Measurements from ENCODE around the gene SAPCD2.

The SAPCD2 gene

DNA sequence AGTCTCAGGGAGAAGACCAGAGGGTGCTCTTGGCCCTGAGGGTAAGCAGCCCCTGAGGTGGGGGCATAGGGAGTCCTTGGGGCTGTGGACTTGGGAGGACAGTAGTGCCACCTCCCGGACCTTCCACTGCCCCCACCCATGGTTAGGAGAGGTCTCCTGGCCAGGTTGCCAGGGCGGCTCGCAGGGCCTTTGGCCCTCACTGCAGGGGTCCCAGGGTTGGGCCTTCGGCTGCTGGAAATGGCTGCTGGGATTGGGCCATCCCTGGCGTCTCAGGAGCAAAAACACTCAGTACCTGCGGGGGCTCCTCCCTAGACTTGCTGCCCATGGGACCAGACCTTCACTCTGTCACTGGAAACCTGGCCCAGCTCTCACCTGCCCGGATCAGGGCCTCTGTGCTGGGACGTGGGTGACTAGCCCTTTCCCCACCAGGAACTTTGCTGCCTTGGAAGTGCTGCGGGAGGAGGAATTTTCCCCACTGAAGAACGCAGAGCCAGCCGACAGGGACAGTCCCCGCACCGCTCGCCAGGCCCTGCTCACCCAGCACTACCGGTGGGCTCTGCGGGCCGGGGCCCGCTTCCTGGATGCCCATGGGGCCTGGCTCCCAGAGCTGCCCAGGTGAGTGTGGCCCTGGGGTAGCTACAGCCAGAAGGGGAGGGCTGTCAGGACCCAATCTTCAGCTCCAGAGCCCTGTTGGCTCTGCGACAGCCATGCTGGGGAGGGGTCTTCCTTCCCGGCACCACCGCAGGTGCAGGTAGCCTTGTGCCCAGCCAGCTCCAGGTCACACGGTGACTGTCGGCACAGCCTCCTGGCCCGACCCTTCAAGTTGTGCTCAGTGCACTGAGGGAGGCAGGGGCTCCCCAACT lies 10.1 kb upstream of the SAPCD2 start:
- FAIRE-seq: no peak

DNA sequence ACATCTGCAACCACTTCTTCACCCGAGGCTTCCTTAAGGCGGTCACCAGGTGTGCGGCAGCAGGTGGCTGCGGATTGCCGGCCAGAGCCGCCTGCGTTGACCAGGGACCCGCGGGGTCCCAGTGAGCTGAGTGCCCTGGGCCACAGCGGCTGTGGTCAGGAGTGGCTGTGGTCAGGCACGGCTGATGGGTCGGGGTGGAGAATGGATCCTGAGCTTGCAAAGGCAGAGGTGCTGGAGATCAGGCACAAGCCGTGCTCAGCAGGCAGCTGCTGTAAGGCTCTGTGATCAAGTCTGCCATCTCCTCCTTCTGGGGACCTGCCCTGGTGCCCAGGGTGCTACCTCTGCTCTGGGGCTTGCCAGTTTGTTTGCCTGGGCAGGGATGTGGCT lies 9.0 kb upstream of the SAPCD2 start:
- FAIRE-seq: no peak

DNA sequence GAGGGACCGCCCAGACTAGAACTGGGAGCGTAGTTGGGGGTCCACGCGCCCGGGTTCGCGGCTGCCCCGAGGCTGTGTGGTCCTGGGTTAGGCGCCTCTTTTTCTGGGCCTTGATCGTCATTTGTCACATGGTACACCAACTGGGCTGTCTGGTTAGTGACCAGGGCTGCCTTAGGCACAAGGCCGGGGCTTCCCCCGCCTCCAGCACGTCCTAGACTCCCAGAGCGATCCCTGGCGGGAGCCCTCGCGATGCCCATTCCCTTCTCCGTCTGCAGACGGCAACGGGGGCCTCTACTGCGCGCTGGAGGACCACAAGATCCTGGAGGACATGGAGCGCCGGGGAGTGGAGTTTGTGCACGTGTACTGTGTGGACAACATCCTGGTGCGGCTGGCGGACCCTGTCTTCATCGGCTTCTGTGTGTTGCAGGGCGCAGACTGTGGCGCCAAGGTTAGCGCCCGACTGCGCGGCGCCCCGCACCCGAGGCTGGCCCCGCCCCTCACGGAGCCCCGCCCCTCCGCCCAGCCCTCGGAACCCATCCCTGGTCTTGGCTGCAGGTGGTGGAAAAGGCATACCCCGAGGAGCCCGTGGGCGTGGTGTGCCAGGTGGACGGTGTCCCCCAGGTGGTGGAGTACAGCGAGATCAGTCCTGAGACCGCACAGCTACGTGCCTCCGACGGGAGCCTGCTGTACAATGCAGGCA lies 8.5 kb upstream of the SAPCD2 start:
- FAIRE-seq: no peak

DNA sequence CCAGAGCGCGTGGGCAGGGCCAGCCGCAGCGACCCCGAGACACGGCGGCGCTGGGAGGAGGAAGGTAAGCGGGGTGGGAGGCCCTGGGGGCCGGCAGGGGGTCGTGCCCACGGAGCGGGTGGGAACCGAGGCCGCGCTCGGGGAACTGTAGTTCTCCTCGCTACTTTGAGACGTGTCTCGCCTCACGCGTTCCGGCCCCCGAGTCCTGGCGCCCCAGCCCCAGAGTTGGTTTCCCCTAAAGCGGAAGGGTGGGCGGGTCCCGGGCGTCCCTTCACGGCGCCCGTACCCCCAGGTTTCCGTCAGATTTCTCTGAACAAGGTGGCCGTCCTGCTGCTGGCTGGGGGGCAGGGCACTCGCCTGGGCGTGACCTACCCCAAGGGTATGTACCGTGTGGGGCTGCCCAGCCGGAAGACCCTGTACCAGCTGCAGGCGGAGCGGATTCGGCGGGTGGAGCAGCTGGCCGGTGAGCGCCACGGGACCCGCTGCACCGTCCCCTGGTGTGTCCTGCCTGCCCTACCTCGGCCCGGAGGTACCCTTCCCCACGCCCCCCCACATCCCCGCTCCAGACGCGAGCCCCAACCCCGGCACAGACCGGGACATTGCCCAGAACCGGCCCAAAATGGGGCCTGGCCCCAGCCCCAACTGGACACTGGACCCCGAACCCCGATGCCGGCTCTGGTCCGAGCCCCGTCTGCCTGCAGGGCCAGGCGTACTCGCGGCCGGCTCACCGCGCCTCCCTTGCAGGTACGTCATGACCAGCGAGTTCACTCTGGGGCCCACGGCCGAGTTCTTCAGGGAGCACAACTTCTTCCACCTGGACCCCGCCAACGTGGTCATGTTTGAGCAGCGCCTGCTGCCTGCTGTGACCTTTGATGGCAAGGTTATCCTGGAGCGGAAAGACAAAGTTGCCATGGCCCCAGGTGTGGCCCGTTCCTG lies 7.7 kb upstream of the SAPCD2 start:
- FAIRE-seq: no peak

DNA sequence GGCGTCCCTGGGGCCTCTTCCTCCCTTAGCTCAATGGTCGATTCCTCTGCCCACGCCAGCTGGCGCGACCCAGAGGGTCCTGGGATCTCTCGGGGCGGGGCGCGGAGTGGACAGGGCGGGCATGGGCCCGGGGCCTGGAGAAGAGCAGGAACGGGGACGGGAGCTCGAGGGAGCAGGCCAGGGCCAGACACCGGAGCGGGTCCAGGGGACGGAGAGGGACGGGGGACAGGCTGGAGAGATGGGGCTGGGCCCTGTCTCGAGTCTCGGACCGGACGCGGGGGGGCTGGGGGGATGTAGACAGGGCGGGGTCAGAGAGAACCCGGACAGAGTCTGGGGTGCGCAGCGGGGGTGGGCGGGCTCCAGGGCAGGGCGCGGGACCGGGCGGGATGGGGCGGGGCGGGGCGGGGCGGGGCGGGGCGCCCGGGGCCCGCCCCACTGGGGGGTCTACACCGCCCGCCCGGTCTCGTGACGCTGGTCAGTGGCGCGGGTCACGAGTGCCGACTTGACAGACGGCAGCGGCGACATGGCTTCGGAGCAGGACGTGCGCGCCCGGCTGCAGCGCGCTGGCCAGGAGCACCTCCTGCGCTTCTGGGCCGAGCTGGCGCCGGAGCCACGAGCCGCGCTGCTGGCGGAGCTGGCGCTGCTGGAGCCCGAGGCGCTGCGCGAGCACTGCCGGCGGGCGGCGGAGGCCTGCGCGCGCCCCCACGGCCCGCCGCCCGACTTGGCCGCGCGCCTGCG lies 6.8 kb upstream of the SAPCD2 start, which contains the start of gene UAP1L1:
Gene UAP1L1, plus strand, starts transcription at position 508 of the 738 bp plus-strand sequence. Its CDS starts 16 bp downstream, at position 524.
- no peak for FAIRE-seq

DNA sequence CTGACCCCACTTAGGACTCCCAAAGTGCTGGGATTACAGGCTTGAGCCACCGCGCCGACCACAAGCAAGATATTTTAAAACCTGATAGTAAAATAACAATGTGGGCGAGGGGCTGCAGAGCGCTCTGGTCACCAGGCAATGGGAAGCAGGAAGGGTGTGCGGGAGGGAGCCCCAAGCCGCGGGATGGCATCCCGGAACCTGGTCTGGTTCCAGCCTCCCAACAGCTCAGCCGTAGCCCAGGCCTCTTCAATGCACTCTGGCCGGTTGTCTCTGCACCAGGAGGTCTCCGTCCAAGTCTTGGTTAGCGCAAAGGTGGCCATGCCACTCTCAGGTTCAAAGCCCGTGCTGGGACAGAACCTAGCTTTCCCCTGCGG lies 6.3 kb upstream of the SAPCD2 start:
- no peak for FAIRE-seq

DNA sequence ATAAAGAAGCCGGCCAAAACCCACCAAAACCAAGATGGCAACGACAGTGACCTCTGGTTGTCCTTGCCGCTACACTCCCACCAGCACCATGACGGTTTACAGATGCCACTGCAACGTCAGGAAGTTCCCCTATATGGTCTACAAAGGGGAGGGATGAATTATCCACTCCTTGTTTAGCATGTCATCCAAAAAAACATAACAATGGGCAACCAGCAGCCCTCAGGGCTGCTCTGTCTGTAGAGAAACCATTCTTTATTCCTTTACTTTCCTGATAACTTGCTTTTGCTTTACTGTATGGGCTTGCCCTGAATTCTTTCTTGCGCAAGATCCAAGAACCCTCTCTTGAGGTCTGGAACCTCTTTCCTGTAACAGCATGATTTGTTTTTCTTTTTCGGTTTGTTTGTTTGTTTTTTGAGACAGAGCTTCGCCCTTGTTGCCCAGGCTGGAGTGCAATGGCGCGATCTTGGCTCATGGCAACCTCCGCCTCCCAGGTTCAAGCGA lies 5.0 kb upstream of the SAPCD2 start:
- FAIRE-seq: no peak

DNA sequence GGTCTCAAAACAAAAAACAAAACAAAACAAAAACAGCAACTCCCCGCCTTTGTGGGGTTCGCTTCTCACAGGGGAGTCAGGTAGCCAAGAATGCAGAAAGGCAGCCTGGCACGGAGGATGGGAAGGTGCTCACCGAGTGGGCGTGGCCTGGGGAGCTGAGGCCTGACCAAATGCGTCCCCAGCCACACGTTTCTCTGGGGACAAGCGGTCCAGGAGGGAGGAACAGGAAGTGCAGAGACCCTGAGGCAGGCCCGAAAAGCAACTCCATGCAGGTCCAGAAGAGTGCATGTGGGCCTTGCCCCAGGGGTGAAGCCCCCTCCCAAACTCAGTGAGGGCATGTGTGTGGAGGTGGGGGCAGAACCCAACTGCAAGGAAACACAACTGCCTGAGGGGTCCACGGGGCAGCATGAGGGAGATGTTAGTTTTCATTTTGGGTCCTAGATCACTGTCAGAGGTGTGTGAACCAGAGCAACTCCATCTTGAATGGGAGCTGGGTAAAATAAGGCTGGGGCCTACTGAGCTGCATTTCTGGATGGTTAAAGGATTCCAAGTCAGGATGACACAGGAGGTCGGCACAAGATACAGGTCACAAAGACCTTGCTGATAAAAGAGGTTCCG lies 4.4 kb upstream of the SAPCD2 start:
- FAIRE-seq: no peak

DNA sequence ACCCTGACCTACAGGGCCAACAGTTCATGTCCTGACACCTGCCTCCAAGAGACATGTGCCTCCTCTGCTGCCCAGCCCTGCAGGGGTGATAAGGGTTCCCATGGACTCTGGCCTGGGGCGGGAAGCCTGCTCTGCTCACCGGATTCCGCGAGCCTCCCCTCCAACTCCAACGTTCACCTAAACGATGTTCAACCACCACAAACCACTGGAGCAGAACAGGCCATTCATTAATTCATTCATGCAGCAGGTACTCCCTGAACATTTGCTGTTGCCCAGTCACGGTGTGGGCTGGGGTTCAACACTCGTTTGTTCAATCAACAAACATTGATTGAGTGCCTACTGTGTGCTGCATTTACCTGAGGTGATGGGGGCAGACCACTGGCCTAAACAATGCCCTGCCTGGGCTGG lies 3.6 kb upstream of the SAPCD2 start:
- FAIRE-seq: no peak

DNA sequence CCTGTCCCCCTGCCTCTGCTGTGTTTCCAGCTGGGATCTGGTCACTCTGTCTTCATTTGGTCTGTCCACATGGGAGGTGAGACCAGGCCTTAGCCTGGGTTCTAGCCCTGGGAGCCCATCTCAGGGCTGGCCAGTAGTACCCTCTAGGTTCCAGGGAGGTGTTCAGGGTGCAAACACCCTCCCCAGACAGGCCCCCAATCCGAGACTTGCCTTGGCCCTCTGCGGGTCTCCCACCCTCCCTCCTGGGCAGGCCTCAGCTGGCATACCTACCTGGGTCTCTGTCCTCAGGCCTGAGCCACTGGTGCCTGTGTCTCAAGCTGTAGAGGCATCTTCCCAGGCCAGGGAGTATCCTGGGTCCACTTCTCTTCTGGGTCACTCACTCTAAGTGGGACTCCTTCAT lies 925 bp upstream of the SAPCD2 start:
- FAIRE-seq: no peak

DNA sequence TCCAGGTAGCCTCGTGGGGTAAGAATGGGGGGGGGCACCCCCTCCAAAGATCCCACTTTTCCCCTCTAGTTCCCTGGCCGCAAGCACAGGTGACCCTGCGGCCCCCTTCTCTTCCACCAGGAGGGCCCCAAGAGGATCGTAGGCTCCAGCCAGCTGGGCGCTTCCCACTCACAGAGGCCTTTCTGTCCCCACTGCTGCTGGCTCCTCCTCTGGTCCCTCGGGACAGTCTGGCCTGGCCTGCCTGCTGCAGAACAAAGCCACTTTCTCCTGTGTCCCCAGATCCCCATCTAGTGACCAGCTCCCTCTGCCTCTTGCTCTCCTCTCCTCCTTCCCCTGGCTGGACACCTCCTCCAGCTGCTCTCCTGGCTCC lies 534 bp upstream of the SAPCD2 start:
- no peak for FAIRE-seq

DNA sequence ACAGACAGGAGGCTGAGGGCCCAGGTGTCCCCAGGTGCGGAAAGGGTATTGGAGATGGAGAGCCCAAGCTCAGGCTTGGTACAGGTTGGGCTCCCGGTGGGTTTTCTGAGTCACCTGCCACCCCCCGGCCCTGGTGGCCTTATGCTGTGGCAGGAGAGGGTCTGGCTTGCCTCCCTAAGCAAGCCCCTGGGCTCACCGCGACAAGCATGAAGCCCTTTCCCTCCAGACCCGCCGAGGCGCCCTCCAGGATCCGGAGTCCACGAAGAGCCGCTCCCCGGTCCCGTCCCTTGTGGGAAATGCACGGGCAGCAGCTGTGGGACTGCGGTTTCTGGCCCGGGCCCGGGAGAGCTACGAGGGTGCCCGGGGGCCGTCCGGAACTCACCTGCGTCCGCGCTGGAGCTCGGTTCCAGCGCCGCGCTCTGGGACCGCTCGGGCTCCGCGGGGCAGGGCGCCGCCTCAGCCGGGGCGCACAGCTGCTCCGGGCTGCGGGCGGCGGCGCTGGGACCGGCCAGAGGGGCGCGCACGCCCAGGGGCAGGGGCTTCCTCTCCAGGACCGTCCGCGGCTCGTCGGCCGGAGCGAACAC lies 757 bp downstream of the SAPCD2 start:
- no peak for FAIRE-seq

DNA sequence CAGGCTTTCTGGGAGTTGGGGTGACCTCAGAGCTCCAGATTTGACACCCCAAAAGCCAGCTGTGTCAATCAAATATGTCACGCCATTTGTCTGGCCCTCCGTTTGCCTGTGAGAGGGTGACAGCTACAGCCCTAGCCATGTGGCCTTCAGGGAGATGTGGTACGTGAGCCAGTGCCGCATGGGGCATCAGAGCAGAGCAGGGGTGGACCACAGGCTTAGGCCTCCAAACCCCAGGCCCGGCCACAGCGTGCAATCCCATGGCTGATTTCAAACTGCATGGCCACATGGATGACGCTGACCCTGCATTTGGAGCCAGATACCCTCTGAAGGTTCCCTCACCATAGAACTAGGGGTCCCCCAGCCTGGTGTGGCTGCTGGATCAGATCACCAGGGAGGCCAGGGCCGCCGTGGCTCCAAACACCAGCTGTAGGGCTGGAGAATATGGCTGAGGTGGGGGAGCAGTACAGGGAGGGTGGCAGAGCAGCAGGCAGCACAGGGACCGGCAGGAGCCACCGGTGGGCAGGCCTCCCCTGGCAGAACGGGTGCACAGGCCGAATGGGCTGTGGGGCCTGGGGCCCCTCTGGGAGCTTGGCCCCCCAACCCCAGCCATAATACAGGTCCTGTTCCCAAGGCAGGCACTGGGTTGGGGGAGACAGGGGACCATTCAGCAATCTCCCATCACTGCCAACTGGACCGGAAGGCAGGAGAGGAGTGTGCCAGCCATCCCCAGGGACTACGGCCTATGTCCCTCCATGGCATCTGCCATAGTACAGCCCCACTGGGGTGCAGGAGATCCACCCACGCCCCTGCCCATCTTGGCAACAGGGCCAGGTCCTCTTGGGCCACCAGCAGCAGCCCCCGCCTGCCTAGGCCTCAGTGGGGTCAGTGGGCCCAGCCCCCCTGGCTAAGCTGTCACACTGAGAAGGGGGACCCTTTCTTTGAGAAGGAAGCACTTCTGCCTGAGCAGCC lies 1.5 kb downstream of the SAPCD2 start:
- FAIRE-seq: no peak

DNA sequence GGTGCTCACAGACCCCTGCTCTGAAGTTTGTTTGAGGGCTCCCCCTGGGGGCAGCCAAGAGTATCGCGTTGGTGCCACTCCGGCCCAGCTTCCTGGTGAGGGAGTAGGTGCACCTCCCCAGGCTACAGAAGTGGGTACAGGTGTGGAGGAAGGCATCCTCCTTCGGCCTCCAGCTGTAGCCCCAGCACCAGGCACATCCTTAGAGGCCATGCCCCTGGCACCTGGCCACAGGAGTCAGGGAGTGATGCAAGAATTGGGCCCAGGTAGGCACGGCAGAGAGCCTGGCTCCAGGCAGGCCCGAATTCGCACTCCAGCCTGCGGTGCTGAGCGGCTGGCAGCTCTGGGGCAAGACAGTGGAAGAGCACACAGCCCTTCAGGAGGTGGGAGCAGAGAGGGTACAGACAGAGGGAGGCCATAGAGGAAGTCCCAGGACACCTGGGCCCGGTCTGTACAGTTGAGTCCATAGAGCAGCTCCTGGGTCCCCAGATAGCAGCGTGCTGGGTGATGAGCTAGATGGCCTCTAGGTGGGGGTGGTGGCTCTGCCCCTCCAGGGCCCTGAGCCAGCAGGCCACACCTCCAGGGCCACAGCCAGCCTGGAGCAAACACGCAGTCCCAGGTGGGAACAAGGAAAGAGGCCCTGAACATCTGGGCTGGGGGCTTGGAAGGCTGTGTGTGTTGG lies 2.4 kb downstream of the SAPCD2 start:
- FAIRE-seq: no peak

DNA sequence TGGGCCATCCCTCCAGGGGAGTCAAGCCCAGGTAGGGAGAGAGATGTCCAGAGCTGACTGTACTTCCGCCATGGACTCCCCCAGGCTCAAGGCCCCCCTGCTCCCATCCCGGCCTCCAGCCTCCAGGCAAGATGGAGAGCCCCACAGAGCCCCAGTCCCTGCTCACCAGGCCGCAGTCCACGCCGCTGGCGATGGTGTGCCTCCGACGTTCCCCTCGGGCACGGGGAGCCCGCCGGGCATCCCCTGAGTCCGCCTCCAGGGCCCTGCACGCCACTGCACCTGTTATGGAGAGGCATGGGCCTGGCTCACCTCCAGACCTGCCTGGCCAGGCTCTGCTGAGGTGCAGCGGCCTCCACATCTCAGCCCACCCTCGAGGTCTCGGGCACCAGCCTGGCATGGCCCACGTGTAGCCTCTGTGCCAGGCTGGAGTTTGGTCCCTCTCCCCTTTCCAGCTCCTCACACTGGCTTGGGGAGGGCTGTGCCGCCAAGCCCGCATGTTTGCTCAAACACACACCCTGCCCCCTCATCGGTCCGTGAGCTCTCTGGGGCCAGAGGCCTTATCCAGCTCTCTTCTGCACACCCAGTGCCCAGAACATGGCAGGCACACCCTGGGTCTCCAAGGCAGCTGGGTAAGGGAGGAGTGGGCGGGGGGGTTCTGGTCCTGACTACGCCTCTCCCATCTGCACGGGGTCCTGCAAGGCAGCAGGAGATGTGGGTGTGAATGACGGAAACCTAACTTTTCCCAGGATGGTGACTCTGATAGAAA lies 4.1 kb downstream of the SAPCD2 start:
- FAIRE-seq: no peak

DNA sequence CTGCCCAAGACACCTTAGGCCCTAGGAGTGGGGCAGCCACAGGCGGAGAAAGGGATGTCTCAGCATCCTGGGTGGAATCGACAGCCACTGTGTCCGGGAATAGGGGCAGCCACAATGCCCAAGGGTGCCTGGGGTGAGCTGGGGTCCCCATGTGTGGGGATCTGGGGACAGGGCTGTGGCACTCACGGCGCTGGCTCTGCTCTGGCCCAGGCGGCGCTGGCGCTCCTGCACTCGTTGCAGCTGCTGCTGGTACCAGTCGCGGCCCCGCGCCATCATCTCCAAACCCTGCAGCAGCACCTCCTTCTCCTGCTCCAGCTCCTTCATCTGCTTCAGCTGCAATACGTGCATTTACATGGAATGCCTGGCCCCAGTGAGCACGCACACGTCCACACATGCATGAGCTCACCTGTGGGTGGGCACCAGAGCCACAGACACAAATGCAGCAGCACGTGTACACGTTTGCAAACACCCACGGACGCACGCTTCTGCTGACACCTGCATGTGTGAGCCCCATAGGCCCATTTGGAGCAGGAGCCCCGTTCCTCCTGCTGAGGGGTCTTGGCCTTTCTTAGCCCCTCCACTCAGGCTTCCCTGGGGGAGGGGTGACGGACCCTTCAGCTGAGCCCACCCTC lies 4.9 kb downstream of the SAPCD2 start:
- FAIRE-seq: no peak

DNA sequence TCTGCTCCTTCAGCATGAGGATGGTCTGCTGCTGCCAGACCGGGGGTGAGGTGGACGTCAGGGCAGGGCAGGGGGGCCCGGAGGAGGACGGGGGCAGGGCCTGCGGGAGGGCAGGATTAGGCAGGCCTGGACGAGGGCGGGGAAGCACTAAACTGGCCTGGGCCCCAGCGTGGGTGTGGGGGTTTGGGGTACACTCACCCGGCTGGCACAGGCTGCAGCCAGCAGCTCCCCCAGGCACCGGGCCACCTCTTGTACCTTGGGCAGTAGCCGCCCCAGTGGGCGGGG lies 5.5 kb downstream of the SAPCD2 start:
- FAIRE-seq: no peak

DNA sequence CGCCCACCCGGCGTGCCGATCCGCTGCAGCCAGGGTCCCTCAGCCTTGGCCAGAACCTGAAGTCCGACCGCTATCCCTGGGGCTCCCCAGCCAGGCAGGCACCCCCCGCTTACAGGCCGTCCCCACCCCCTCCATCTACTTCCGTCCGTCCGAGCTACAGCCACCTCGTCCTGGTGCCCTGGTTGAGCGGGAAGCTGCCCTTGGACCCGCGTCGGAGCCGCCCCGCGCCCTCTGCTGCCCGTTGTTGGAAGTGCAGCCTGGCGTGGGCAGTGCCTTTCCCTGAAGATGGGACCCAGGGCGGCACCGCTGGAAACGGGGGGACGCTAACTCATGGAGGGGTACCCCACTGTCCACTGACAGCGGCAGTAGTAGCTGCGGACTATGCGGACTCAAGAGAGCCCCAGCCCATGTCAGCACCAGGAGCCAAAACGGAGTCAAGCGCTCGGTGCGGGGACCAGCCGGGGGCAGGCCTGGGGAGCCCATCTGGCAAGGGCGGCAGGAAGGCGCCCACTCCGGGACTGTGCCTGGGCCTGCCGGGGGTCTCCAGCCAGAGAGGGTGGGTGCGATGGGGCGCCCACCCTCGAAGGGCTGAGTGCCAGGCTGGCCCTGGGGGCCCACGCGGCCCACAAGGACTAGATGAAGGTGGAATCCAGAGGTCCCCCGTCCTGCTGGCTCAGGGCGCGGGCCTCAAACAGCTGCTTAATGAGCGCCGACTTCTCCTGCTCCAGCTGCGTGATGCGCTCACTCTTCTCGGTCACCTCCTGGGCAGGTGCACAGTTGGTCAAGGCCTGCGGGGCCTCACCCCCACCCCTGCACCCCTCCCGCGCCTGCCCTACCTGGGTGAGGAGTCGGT lies 6.1 kb downstream of the SAPCD2 start:
- no peak for FAIRE-seq

Data from G401.6 (cell line).